Endothelial cell of umbilical vein (primary cell): ENCODE measurements around the gene ABCB6. TPM values are rescaled to one million over a fixed set of nuclear protein-coding genes. Genes with fewer than 3 reads are reported as not detected.
A peak's percentile ranks its signal among the peaks of the same experiment; 100 is the strongest.

ENCODE experiments used
- BruUV-seq: library from RNA; stranded (reverse); fragments of 400-500 nt; replicated peaks from 2 replicates; lab custom pipeline; 2021; lab: Mats Ljungman, UMichigan
- CTCF ChIA-PET: fragments of 300-600, 350-600 bp; sonication (Branson Sonifier 250); formaldehyde crosslinking; loops from one replicate; lab custom pipeline; 2021; ENCODE audit warnings: antibody characterized with exemption, inconsistent platforms; lab: Charles Lee
- POLR2A ChIA-PET: fragments of 300-600, 350-600 bp; sonication (Branson Sonifier 250); formaldehyde crosslinking; loops from one replicate; lab custom pipeline; 2021; ENCODE audit warnings: antibody characterized with exemption, inconsistent platforms; lab: Charles Lee
- DNase-seq: peaks from one replicate; pipeline ENCODE4 v3.0.0-alpha.2; 2011; ENCODE audit warnings: low read depth, low spot score
- FAIRE-seq: peaks from 2 replicates; lab custom pipeline; 2011; peaks lifted over from hg19 to GRCh38; lab: Jason Lieb, UNC
- H2AFZ ChIP-seq: 2 replicates; pipeline ENCODE4 v1.6.0; 2012; ENCODE audit warnings: low read depth, low read length, control low read depth, inconsistent platforms
- H3K27ac ChIP-seq: 2 replicates; pipeline ENCODE4 v1.5.1; 2011; ENCODE audit warnings: low read depth, mild to moderate bottlenecking, control low read depth, low read length, moderate library complexity; ENCODE audit not compliant: insufficient read depth
- H3K27me3 ChIP-seq, 2 experiments: 2 replicates each; pipeline versions ENCODE4 v1.6.0 to v1.6.1; 2011; ENCODE audit warnings: low read length in 2 of 2, mixed read lengths in 1 of 2; ENCODE audit not compliant: control insufficient read depth in 2 of 2, insufficient read depth in 2 of 2
- H3K36me3 ChIP-seq, 2 experiments: 2 replicates in 1 of 2; 3 replicates in 1 of 2; pipeline ENCODE4 v1.5.1; 2011; ENCODE audit warnings: low read length in 2 of 2, mild to moderate bottlenecking in 1 of 2, moderate library complexity in 1 of 2; ENCODE audit not compliant: control insufficient read depth in 2 of 2, insufficient read depth in 2 of 2; ENCODE audit errors: extremely low read depth in 1 of 2
- H3K4me1 ChIP-seq: 3 replicates; pipeline ENCODE4 v1.5.1; 2011; ENCODE audit warnings: mild to moderate bottlenecking, low read length; ENCODE audit not compliant: control insufficient read depth, insufficient read depth; ENCODE audit errors: extremely low read depth
- H3K4me2 ChIP-seq: 2 replicates; pipeline ENCODE4 v1.6.1; 2011; ENCODE audit warnings: low read length, control low read depth, mixed read lengths; ENCODE audit not compliant: insufficient read depth
- H3K4me3 ChIP-seq, 3 experiments: fragments of 200-600 bp in 1 of 3; sonication (generic), shearing (Covaris generic) in 1 of 3; replicated peaks in 1 of 3; 2 replicates each; pipeline ENCODE4 v1.5.1; 2011 to 2016; ENCODE audit warnings: control low read depth in 3 of 3, low read length in 3 of 3, mild to moderate bottlenecking in 2 of 3, inconsistent platforms in 1 of 3, low read depth in 1 of 3, moderate library complexity in 1 of 3; ENCODE audit not compliant: insufficient read depth in 1 of 3
- H3K79me2 ChIP-seq: 2 replicates; pipeline ENCODE4 v1.6.0; 2012; ENCODE audit warnings: low read length, inconsistent platforms; ENCODE audit not compliant: control insufficient read depth, insufficient read depth
- H3K9ac ChIP-seq: replicated peaks from 2 replicates; pipeline ENCODE3; 2011; ENCODE audit warnings: low read length, control low read depth; ENCODE audit not compliant: insufficient read depth; ENCODE audit errors: extremely low read depth
- H3K9me1 ChIP-seq: replicated peaks from 3 replicates; pipeline ENCODE4 v1.6.0; 2011; ENCODE audit warnings: mild to moderate bottlenecking, low read length; ENCODE audit not compliant: control insufficient read depth, insufficient read depth; ENCODE audit errors: extremely low read depth
- H3K9me3 ChIP-seq: replicated peaks from 2 replicates; pipeline ENCODE4 v1.5.1; 2012; ENCODE audit warnings: low read length, inconsistent platforms; ENCODE audit not compliant: control insufficient read depth, insufficient read depth
- H4K20me1 ChIP-seq: replicated peaks from 2 replicates; pipeline ENCODE3; 2011; ENCODE audit warnings: mild to moderate bottlenecking, low read length; ENCODE audit not compliant: control insufficient read depth, insufficient read depth; ENCODE audit errors: extremely low read depth
- EZH2 ChIP-seq: IDR thresholded peaks from 2 replicates; pipeline ENCODE4 v1.6.1; 2012; ENCODE audit warnings: borderline replicate concordance, low read depth, mild to moderate bottlenecking, moderate library complexity, low read length, inconsistent platforms; ENCODE audit not compliant: severe bottlenecking
- GATA2 ChIP-seq: IDR thresholded peaks from 2 replicates; pipeline ENCODE4 v1.7.0; 2011; ENCODE audit warnings: low read depth, mild to moderate bottlenecking, moderate library complexity, mixed read lengths, low read length; ENCODE audit not compliant: insufficient read length, insufficient read depth
- MYC ChIP-seq: IDR thresholded peaks from one replicate; pipeline ENCODE4 v1.6.1; 2011; ENCODE audit warnings: mild to moderate bottlenecking, low read depth, low read length
- dilution Hi-C: fragments of 300-500 bp; cut with MboI; formaldehyde crosslinking; loops from one replicate; pipeline ENCODE4 v1.15.0; 2019; ENCODE audit warnings: low sequenced_read_pairs; ENCODE audit not compliant: extremely low pct_ligation_motif_present
- intact Hi-C: fragments of 100-400 bp; cut with micrococcal nuclease; formaldehyde crosslinking; loops from one replicate; pipeline ENCODE4 v1.10.0; 2022
- polyA plus RNA-seq, 4 experiments: library from polyadenylated mRNA; depleted of rRNA in 3 of 4; stranded (reverse) in 3 of 4; unstranded in 1 of 4; fragments of >200 nt; gene quantifications; 2 replicates each; pipeline versions ENCODE4 v1.2.1 to v1.2.3, GENCODE V29; 2011 to 2012; ENCODE audit warnings: missing spikeins in 1 of 4
- total RNA-seq: library from RNA; stranded (reverse); gene quantifications from 2 replicates; pipeline ENCODE4 v1.2.3, GENCODE V29; 2021
- TF ChIP-seq, protein P1 (sequence below), 2 donors: IDR thresholded peaks; 1 replicate in 1 of 2; 2 replicates in 1 of 2; pipeline ENCODE4 v1.5.1; 2011; ENCODE audit warnings: low read length in 2 of 2, mild to moderate bottlenecking in 2 of 2, moderate library complexity in 2 of 2, control low read depth in 1 of 2, inconsistent platforms in 1 of 2, low read depth in 1 of 2; ENCODE audit not compliant: insufficient read depth in 1 of 2; ENCODE audit errors: extremely low read depth in 1 of 2
- TF ChIP-seq, protein P2 (sequence below): IDR thresholded peaks from 2 replicates; pipeline ENCODE4 v1.6.1; 2011; ENCODE audit not compliant: insufficient read depth, insufficient read length

Gene ABCB6
- total and polyA plus RNA-seq, 2 donors (not counting 3 experiments of a cell fraction or from before 2014, with no cell fraction given): 25.7 to 32.5 TPM

DNA sequence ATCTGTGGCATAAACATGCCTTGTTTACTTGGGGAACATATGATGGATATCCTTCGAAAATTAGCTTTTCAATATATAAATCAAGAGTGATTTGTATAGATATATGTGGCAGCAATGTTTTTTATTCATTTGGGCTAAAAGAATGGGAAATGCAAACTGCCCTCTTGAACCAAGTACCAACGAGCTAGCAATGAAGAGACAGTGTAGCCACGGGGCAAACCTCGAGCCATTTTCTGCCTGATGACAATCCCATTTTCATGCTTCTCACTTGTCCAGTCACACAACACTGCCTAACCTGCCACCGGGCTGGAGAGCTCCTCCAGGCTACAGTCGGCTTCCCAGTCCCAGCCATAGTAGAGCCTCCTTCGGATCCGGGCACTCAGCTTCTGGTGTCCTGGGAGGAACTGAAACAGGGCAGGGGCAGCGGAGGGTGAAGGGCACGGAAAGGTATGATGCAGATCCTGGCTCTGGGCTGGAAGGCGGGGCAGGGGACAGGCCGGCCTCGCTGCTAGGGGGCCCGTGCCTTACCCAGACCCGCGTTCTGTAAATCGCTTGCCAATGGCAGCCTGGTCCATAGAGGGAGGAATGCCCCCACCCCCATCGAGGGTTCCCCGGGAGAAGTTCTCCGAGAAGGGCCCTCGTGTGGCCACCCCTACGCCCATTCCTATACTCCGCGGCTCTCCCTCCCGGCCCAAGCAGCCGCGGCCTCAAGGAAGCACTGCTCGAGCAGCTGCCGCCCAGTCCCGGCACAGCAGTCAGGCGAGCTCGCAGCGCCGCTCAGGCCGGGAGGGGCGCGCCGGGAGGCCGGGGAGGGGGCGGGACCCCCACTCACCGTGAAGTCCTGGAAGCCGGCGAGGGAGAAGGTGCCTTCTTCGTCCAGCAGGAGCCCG lies 42.6 kb downstream of the ABCB6 start:
- no peak for TF ChIP-seq MYC
- TF ChIP-seq, protein P1, sequence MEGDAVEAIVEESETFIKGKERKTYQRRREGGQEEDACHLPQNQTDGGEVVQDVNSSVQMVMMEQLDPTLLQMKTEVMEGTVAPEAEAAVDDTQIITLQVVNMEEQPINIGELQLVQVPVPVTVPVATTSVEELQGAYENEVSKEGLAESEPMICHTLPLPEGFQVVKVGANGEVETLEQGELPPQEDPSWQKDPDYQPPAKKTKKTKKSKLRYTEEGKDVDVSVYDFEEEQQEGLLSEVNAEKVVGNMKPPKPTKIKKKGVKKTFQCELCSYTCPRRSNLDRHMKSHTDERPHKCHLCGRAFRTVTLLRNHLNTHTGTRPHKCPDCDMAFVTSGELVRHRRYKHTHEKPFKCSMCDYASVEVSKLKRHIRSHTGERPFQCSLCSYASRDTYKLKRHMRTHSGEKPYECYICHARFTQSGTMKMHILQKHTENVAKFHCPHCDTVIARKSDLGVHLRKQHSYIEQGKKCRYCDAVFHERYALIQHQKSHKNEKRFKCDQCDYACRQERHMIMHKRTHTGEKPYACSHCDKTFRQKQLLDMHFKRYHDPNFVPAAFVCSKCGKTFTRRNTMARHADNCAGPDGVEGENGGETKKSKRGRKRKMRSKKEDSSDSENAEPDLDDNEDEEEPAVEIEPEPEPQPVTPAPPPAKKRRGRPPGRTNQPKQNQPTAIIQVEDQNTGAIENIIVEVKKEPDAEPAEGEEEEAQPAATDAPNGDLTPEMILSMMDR (IDR thresholded peaks at IDR 0.05; ENCODE audit: extremely low read depth in 1 of 2, insufficient read depth in 1 of 2, low read depth in 1 of 2, low read length in 2 of 2): peak; percentile 6 to 7
- TF ChIP-seq, protein P2, sequence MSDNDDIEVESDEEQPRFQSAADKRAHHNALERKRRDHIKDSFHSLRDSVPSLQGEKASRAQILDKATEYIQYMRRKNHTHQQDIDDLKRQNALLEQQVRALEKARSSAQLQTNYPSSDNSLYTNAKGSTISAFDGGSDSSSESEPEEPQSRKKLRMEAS: no peak
- no peak for TF ChIP-seq EZH2
- no peak for TF ChIP-seq GATA2
- Histone ChIP-seq H3K9me3 (no peaks in the 10 kb centered on the region), H3K9me1 (no peaks in the 10 kb centered on the region), H3K27me3 (no peaks in the 10 kb centered on the region), H3K36me3 (peaks cover 9 to 28% of the 10 kb centered on the region in 2 experiments), H3K4me3 (peak overlapping the region; percentile 29 to 81 (median 67)), H3K79me2 (peaks cover 22% of the 10 kb centered on the region), H4K20me1 (no peaks in the 10 kb centered on the region), H2AFZ (peak overlapping the region; percentile 74), H3K4me1 (peaks cover 18% of the 10 kb centered on the region), H3K9ac (peak overlapping the region; percentile 81), H3K4me2 (peak overlapping the region; percentile 95), H3K27ac (no peak overlapping the region)
- FAIRE-seq: peak; percentile 76
- CTCF ChIA-PET: interaction anchor here (0.6 to 3.4 kb wide), 13 partner anchors 17 to 594 kb away, joined by 3 to 18 read pairs (median 6); partner anchors contain the start of genes ABCB6, ANKZF1, ATG9A and DNAJB2
- POLR2A ChIA-PET: interaction anchor here (0.6 to 1.2 kb wide), 7 partner anchors 20 to 181 kb away, joined by 3 to 5 read pairs (median 3); partner anchors contain the start of genes ANKZF1 and ATG9A
- DNase-seq: peak; percentile 62
- TSS peak; percentile 1 for BruUV-seq
- dilution Hi-C loops: no loop called here
- intact Hi-C loops: loop anchor here (1.0 to 5.0 kb wide), 4 partner anchors 35 to 609 kb away; partner anchors contain the start of genes CNOT9, DNPEP and USP37
